Mesodermal cell (in vitro differentiated cells): Measurements from ENCODE around the gene VPS39.

Experiments
- H3K27ac ChIP-seq: 2 replicates; pipeline ENCODE4 v1.7.0; 2013; ENCODE audit warnings: mild to moderate bottlenecking, low read depth, low read length, moderate library complexity; ENCODE audit not compliant: severe bottlenecking
- H3K36me3 ChIP-seq: 2 replicates; pipeline ENCODE4 v1.7.1; 2013; ENCODE audit warnings: mild to moderate bottlenecking, low read length, moderate library complexity; ENCODE audit not compliant: control insufficient read depth, insufficient read depth
- H3K4me1 ChIP-seq: one replicate; pipeline ENCODE4 v1.7.1; 2013; ENCODE audit warnings: mild to moderate bottlenecking, low read length; ENCODE audit not compliant: insufficient read depth, control insufficient read depth, poor library complexity, severe bottlenecking
- H3K4me3 ChIP-seq: 2 replicates; pipeline ENCODE4 v1.7.0; 2013; ENCODE audit warnings: low read length, control low read depth, mild to moderate bottlenecking; ENCODE audit not compliant: insufficient read depth, poor library complexity, severe bottlenecking; ENCODE audit errors: extremely low read depth
- H3K9me3 ChIP-seq: 2 replicates; pipeline ENCODE4 v1.7.1; 2013; ENCODE audit warnings: mild to moderate bottlenecking, low read length, moderate library complexity; ENCODE audit not compliant: control insufficient read depth
- WGBS, 2 experiments: methylation state at CpG; one replicate each; pipeline ENCODE4 v1.1.5; 2013; ENCODE audit warnings: missing lambda C conversion rate in 2 of 2; ENCODE audit not compliant: insufficient coverage in 2 of 2; 5-methylcytosine and 5-hydroxymethylcytosine counted together

VPS39 gene

GRCh38 chr15:42220216-42220615 is 12.1 kb upstream of the VPS39 start:
- 100% methylated on average over 1 of the region's 2 CpGs; no CpG with 5 or more reads in 1 of the 2 experiments for WGBS, 2 experiments
- H3K4me3 ChIP-seq: no peak overlapping the region
- H3K27ac ChIP-seq: no peak overlapping the region
- H3K36me3 ChIP-seq: peaks cover 71% of the 10 kb centered on the region
- no peaks in the 10 kb centered on the region for H3K4me1 ChIP-seq
- no peaks in the 10 kb centered on the region for H3K9me3 ChIP-seq

GRCh38 chr15:42218953-42219592 is 11.0 kb upstream of the VPS39 start:
- H3K4me1 ChIP-seq: no peaks in the 10 kb centered on the region
- no peak overlapping the region for H3K27ac ChIP-seq
- H3K36me3 ChIP-seq: peaks cover 69% of the 10 kb centered on the region
- no peaks in the 10 kb centered on the region for H3K9me3 ChIP-seq
- H3K4me3 ChIP-seq: no peak overlapping the region
- WGBS, 2 experiments: 100% methylated on average over 1 of the region's 2 CpGs; no CpG with 5 or more reads in 1 of the 2 experiments

- no peak overlapping the region for H3K27ac ChIP-seq
- peaks cover 73% of the 10 kb centered on the region for H3K36me3 ChIP-seq
- no peaks in the 10 kb centered on the region for H3K9me3 ChIP-seq
- H3K4me1 ChIP-seq: no peaks in the 10 kb centered on the region
- H3K4me3 ChIP-seq: no peak overlapping the region
- 67% methylated on average over 1 of the region's 2 CpGs; no CpG with 5 or more reads in 1 of the 2 experiments for WGBS, 2 experiments
Measured at GRCh38 chr15:42217568-42217967, 9.5 kb upstream of the VPS39 start.

GRCh38 chr15:42215913-42216829 is 8.1 kb upstream of the VPS39 start:
- H3K36me3 ChIP-seq: peaks cover 74% of the 10 kb centered on the region
- 100% methylated on average over 1 to 2 of the region's 4 CpGs for WGBS, 2 experiments

GRCh38 chr15:42214600-42214999 is 6.5 kb upstream of the VPS39 start:
- peaks cover 86% of the 10 kb centered on the region for H3K36me3 ChIP-seq
- no peaks in the 10 kb centered on the region for H3K4me1 ChIP-seq
- no peak overlapping the region for H3K27ac ChIP-seq
- H3K9me3 ChIP-seq: no peaks in the 10 kb centered on the region
- no peak overlapping the region for H3K4me3 ChIP-seq
- 100% methylated on average over 1 of the region's 1 CpG; no CpG with 5 or more reads in 1 of the 2 experiments for WGBS, 2 experiments

More at GRCh38 chr15:42215913-42216829, 8.1 kb upstream of the VPS39 start:
- Histone ChIP-seq H3K4me1 (no peaks in the 10 kb centered on the region), H3K27ac (no peak overlapping the region), H3K9me3 (no peaks in the 10 kb centered on the region), H3K4me3 (no peak overlapping the region)

- Histone ChIP-seq H3K36me3 (peaks cover 86% of the 10 kb centered on the region), H3K4me1 (no peaks in the 10 kb centered on the region)
Measured at GRCh38 chr15:42213511-42213910, 5.4 kb upstream of the VPS39 start.

GRCh38 chr15:42210696-42211095 is 2.6 kb upstream of the VPS39 start:
- no peak overlapping the region for H3K4me3 ChIP-seq
- no peak overlapping the region for H3K27ac ChIP-seq
- 95 to 96% methylated on average over 3 of the region's 4 CpGs for WGBS, 2 experiments
- H3K36me3 ChIP-seq: peaks cover 69% of the 10 kb centered on the region
- no peaks in the 10 kb centered on the region for H3K4me1 ChIP-seq
- H3K9me3 ChIP-seq: no peaks in the 10 kb centered on the region

More at GRCh38 chr15:42213511-42213910, 5.4 kb upstream of the VPS39 start:
- H3K27ac ChIP-seq: no peak overlapping the region
- H3K9me3 ChIP-seq: no peaks in the 10 kb centered on the region
- no peak overlapping the region for H3K4me3 ChIP-seq

- Histone ChIP-seq H3K36me3 (peaks cover 46% of the 10 kb centered on the region), H3K27ac (no peak overlapping the region), H3K4me3 (no peak overlapping the region), H3K9me3 (no peaks in the 10 kb centered on the region), H3K4me1 (no peaks in the 10 kb centered on the region)
- 87 to 100% methylated on average over 2 to 3 of the region's 4 CpGs for WGBS, 2 experiments
Measured at GRCh38 chr15:42206406-42206805, 1.7 kb downstream of the VPS39 start.

- 90 to 100% methylated on average over 1 to 2 of the region's 3 CpGs for WGBS, 2 experiments
- no peaks in the 10 kb centered on the region for H3K4me1 ChIP-seq
- no peak overlapping the region for H3K27ac ChIP-seq
- no peaks in the 10 kb centered on the region for H3K9me3 ChIP-seq
- peaks cover 31% of the 10 kb centered on the region for H3K36me3 ChIP-seq
- H3K4me3 ChIP-seq: no peak overlapping the region
Measured at GRCh38 chr15:42203891-42204290, 4.2 kb downstream of the VPS39 start.

GRCh38 chr15:42202653-42203052 is 5.5 kb downstream of the VPS39 start:
- no peaks in the 10 kb centered on the region for H3K4me1 ChIP-seq
- H3K9me3 ChIP-seq: no peaks in the 10 kb centered on the region
- no peak overlapping the region for H3K27ac ChIP-seq
- peaks cover 37% of the 10 kb centered on the region for H3K36me3 ChIP-seq
- WGBS, 2 experiments: 100% methylated on average over 1 to 2 of the region's 2 CpGs
- H3K4me3 ChIP-seq: no peak overlapping the region

GRCh38 chr15:42201801-42202200 is 6.3 kb downstream of the VPS39 start:
- Histone ChIP-seq H3K4me1 (no peaks in the 10 kb centered on the region), H3K9me3 (no peaks in the 10 kb centered on the region), H3K36me3 (peaks cover 43% of the 10 kb centered on the region), H3K4me3 (no peak overlapping the region), H3K27ac (no peak overlapping the region)
- WGBS, 2 experiments: no CpG with 5 or more reads among the region's 1 CpG
